ENCODE results near the gene SF3B5. TPM values are rescaled to one million over a fixed set of nuclear protein-coding genes. Genes with fewer than 3 reads are reported as not detected.
A peak's percentile ranks its signal among the peaks of the same experiment; 100 is the strongest.

Gene SF3B5
- total and polyA plus RNA-seq, 9 of the 15 experiments (the other 6 are each of a cell fraction or from before 2014, with no cell fraction given): 238 to 1,211 (median 407) TPM

DNA sequence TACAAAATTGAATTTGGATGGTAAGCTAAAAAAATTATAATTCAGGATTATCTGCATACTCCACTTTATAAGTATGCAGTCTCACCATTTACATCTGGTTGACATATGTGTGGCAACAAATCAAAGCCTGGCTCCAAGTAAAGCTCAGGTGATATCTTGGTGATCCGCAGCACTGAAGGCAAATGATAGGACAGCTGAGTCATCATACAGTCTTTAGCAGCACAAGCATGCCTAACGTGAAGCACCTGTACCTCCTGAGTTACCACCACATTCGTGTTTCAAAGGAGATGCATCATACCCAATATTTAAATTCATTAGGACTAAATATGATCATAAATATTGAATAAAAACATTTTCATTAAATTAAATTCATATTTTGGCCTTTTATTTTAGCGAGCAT lies 43.2 kb upstream of the SF3B5 start (continued):
- TF ChIP-seq, protein P1, sequence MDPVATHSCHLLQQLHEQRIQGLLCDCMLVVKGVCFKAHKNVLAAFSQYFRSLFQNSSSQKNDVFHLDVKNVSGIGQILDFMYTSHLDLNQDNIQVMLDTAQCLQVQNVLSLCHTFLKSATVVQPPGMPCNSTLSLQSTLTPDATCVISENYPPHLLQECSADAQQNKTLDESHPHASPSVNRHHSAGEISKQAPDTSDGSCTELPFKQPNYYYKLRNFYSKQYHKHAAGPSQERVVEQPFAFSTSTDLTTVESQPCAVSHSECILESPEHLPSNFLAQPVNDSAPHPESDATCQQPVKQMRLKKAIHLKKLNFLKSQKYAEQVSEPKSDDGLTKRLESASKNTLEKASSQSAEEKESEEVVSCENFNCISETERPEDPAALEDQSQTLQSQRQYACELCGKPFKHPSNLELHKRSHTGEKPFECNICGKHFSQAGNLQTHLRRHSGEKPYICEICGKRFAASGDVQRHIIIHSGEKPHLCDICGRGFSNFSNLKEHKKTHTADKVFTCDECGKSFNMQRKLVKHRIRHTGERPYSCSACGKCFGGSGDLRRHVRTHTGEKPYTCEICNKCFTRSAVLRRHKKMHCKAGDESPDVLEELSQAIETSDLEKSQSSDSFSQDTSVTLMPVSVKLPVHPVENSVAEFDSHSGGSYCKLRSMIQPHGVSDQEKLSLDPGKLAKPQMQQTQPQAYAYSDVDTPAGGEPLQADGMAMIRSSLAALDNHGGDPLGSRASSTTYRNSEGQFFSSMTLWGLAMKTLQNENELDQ (CRISPR knock-in tag; IDR thresholded peaks at IDR 0.05; ENCODE audit: borderline replicate concordance): no peak
- TF ChIP-seq ATF1 (CRISPR knock-in tag; IDR thresholded peaks at IDR 0.05) (no peak), ATF1 (tag; IDR thresholded peaks at IDR 0.05) (no peak), MAFG (tag; conservative IDR thresholded peaks at IDR 0.05) (peak; percentile 77), ETV5 (CRISPR knock-in tag; IDR thresholded peaks at IDR 0.05; ENCODE audit: low read depth) (no peak), RCOR1 (IDR thresholded peaks at IDR 0.05; ENCODE audit: borderline replicate concordance in 1 of 2, low read depth in 2 of 2, low read length in 2 of 2) (0 out of 4 replicates have a peak, but pooled peaks of 1 of the 2 experiments have one; percentile 18), TCF3 (CRISPR knock-in tag; IDR thresholded peaks at IDR 0.05) (0 out of 2 replicates have a peak, but pooled peaks have one; percentile 12), MCM2 (IDR thresholded peaks at IDR 0.05; ENCODE audit: low read depth) (no peak), ZFP1 (CRISPR knock-in tag; IDR thresholded peaks at IDR 0.05) (no peak), ZNF316 (IDR thresholded peaks at IDR 0.05) (peak; percentile 79), HDAC3 (IDR thresholded peaks at IDR 0.05; ENCODE audit: borderline replicate concordance, partially characterized antibody) (no peak), U2AF1 (optimal IDR thresholded peaks at IDR 0.05; ENCODE audit: low read depth, low read length) (no peak), HSF4 (CRISPR knock-in tag; IDR thresholded peaks at IDR 0.05; ENCODE audit: borderline replicate concordance) (no peak), FUS (optimal IDR thresholded peaks at IDR 0.05; ENCODE audit: low read depth, low read length) (no peak), BRD4 (IDR thresholded peaks at IDR 0.05) (no peak), ELF2 (CRISPR knock-in tag; IDR thresholded peaks at IDR 0.05) (no peak), C11orf30 (IDR thresholded peaks at IDR 0.05; ENCODE audit: low read depth) (peak; percentile 68), YY1 (IDR thresholded peaks at IDR 0.05; ENCODE audit: borderline replicate concordance in 1 of 3, control insufficient read depth in 1 of 3, extremely low read depth in 1 of 3, insufficient read depth in 3 of 3, insufficient read length in 1 of 3, insufficient replicate concordance in 2 of 3, low read depth in 1 of 3, low read length in 2 of 3) (no peak), GABPB2 (CRISPR knock-in tag; conservative IDR thresholded peaks at IDR 0.05) (no peak), NFE2 (IDR thresholded peaks at IDR 0.05; ENCODE audit: low read depth) (peak; percentile 72), PHF21A (IDR thresholded peaks at IDR 0.05; ENCODE audit: borderline replicate concordance, low read depth) (no peak), ZNF143 (CRISPR knock-in tag; IDR thresholded peaks at IDR 0.05) (no peak)
- TF ChIP-seq, protein P2, sequence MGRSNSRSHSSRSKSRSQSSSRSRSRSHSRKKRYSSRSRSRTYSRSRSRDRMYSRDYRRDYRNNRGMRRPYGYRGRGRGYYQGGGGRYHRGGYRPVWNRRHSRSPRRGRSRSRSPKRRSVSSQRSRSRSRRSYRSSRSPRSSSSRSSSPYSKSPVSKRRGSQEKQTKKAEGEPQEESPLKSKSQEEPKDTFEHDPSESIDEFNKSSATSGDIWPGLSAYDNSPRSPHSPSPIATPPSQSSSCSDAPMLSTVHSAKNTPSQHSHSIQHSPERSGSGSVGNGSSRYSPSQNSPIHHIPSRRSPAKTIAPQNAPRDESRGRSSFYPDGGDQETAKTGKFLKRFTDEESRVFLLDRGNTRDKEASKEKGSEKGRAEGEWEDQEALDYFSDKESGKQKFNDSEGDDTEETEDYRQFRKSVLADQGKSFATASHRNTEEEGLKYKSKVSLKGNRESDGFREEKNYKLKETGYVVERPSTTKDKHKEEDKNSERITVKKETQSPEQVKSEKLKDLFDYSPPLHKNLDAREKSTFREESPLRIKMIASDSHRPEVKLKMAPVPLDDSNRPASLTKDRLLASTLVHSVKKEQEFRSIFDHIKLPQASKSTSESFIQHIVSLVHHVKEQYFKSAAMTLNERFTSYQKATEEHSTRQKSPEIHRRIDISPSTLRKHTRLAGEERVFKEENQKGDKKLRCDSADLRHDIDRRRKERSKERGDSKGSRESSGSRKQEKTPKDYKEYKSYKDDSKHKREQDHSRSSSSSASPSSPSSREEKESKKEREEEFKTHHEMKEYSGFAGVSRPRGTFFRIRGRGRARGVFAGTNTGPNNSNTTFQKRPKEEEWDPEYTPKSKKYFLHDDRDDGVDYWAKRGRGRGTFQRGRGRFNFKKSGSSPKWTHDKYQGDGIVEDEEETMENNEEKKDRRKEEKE (IDR thresholded peaks at IDR 0.05; ENCODE audit: borderline replicate concordance in 1 of 2, control insufficient read depth in 1 of 2, low read depth in 2 of 2, low read length in 1 of 2): no peak
- TF ChIP-seq, protein P3, sequence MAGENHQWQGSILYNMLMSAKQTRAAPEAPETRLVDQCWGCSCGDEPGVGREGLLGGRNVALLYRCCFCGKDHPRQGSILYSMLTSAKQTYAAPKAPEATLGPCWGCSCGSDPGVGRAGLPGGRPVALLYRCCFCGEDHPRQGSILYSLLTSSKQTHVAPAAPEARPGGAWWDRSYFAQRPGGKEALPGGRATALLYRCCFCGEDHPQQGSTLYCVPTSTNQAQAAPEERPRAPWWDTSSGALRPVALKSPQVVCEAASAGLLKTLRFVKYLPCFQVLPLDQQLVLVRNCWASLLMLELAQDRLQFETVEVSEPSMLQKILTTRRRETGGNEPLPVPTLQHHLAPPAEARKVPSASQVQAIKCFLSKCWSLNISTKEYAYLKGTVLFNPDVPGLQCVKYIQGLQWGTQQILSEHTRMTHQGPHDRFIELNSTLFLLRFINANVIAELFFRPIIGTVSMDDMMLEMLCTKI (IDR thresholded peaks at IDR 0.05; ENCODE audit: partially characterized antibody): no peak
